ENCODE results near the gene MTUS2. TPM values are rescaled to one million over a fixed set of nuclear protein-coding genes. Genes with fewer than 3 reads are reported as not detected.

The MTUS2 gene
- polyA plus RNA-seq, 1 donor from 2014 or later = 4.4 TPM

- H3K9me2 ChIP-seq (ENCODE audit: insufficient read depth, low read length) = no peaks in the 10 kb centered on the region
- H3K9me3 ChIP-seq (ENCODE audit: low read length) = no peaks in the 10 kb centered on the region
- no peak overlapping the region for H3K9ac ChIP-seq (ENCODE audit: low read length)
- H3K36me3 ChIP-seq (ENCODE audit: insufficient read depth, low read length) = no peaks in the 10 kb centered on the region
- no peak overlapping the region for H2AFZ ChIP-seq (ENCODE audit: low read depth, low read length)
- H3K27me3 ChIP-seq (ENCODE audit: insufficient read depth, low read depth, low read length) = no peaks in the 10 kb centered on the region
- no peak for TF ChIP-seq SMC3 (conservative IDR thresholded peaks at IDR 0.05; ENCODE audit: poor library complexity)
- TF ChIP-seq MXI1 (conservative IDR thresholded peaks at IDR 0.05; ENCODE audit: poor library complexity, severe bottlenecking) = no peak
- TF ChIP-seq CTCF (IDR thresholded peaks at IDR 0.05; ENCODE audit: poor library complexity, severe bottlenecking) = no peak
- no peak for TF ChIP-seq RAD21 (conservative IDR thresholded peaks at IDR 0.05)
- TF ChIP-seq EZH2 (IDR thresholded peaks at IDR 0.05; ENCODE audit: borderline replicate concordance, insufficient read depth, low read length, poor library complexity, severe bottlenecking) = no peak
- no peak for TF ChIP-seq TAF1 (IDR thresholded peaks at IDR 0.05; ENCODE audit: low read depth)
- TF ChIP-seq REST (IDR thresholded peaks at IDR 0.05; ENCODE audit: borderline replicate concordance) = no peak
- no peak for TF ChIP-seq POLR2AphosphoS5 (IDR thresholded peaks at IDR 0.05)
- TF ChIP-seq EP300 (conservative IDR thresholded peaks at IDR 0.05; ENCODE audit: poor library complexity, severe bottlenecking) = no peak
- H3K4me3 ChIP-seq (ENCODE audit: low read length) = no peak overlapping the region
- no peak overlapping the region for H3K27ac ChIP-seq (ENCODE audit: low read length)
- no peaks in the 10 kb centered on the region for H3F3A ChIP-seq (ENCODE audit: insufficient read depth, low read length, poor library complexity, severe bottlenecking)
- no peaks in the 10 kb centered on the region for H3K79me2 ChIP-seq (replicated peaks; ENCODE audit: insufficient read depth, low read length)
- H3K4me2 ChIP-seq (ENCODE audit: low read length) = no peak overlapping the region
- no peaks in the 10 kb centered on the region for H4K20me1 ChIP-seq (ENCODE audit: insufficient read depth)
These were observed 691.8 kb downstream of the MTUS2 start for GRCh38 chr13:29511980-29512379.

DNA sequence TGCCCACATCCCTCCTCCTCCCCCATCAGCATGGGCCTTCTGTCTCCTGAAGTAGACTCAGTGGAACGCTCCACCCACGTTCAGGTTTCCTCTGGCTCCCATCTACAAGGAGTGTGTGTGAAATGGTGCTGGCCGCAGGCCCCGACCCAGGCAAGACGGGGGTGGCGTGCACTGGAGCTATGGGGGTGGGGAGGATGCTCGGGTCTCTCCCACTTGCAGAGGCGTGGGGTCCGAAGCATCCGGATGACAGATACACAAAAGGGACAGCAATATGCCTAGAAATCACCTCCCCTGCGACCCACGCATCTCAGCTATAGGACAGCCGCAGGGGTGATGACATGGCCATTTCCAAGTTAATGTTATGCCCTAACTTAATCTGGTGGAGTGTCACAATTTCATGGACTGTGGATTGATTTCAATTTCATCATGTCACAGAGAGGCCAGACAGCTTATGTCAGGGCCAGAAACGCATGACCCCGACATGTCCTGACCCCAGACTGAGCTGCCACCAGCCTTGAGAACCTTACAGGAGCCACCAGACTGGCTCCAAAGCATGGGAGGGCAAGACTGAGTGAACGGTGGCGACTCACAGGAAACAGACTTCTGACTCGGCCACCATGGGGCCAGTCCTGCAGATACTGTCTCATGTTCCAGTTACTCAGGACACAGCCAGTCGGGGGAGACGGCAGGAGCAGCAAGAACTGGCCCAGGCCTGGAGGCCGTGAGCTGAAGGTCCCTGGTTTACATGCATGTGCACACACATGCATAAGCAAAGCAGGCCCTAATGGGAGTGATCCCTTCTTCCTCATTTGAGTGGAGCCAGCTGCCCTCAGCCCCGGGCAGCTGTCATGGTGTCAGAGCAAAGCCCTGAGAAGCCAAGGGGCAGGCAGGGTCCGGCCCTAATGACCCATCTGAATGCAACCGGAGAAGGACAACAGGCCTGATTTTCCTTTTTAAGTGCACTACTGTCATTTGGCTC, 693.2 kb downstream of the MTUS2 start:
- Histone ChIP-seq H3K9me2 (ENCODE audit: insufficient read depth, low read length) (no peaks in the 10 kb centered on the region), H4K20me1 (ENCODE audit: insufficient read depth) (no peaks in the 10 kb centered on the region), H3K27ac (ENCODE audit: low read length) (no peak overlapping the region), H3K79me2 (replicated peaks; ENCODE audit: insufficient read depth, low read length) (no peaks in the 10 kb centered on the region), H3K27me3 (ENCODE audit: insufficient read depth, low read depth, low read length) (no peaks in the 10 kb centered on the region), H2AFZ (ENCODE audit: low read depth, low read length) (no peak overlapping the region), H3K36me3 (ENCODE audit: insufficient read depth, low read length) (no peaks in the 10 kb centered on the region), H3K4me3 (ENCODE audit: low read length) (no peak overlapping the region), H3K9ac (ENCODE audit: low read length) (no peak overlapping the region), H3K9me3 (ENCODE audit: low read length) (no peaks in the 10 kb centered on the region), H3K4me2 (ENCODE audit: low read length) (no peak overlapping the region), H3F3A (ENCODE audit: insufficient read depth, low read length, poor library complexity, severe bottlenecking) (no peaks in the 10 kb centered on the region)
- TF ChIP-seq MXI1 (conservative IDR thresholded peaks at IDR 0.05; ENCODE audit: poor library complexity, severe bottlenecking) (no peak), EZH2 (IDR thresholded peaks at IDR 0.05; ENCODE audit: borderline replicate concordance, insufficient read depth, low read length, poor library complexity, severe bottlenecking) (no peak), SMC3 (conservative IDR thresholded peaks at IDR 0.05; ENCODE audit: poor library complexity) (no peak), POLR2AphosphoS5 (IDR thresholded peaks at IDR 0.05) (no peak), REST (IDR thresholded peaks at IDR 0.05; ENCODE audit: borderline replicate concordance) (no peak), RAD21 (conservative IDR thresholded peaks at IDR 0.05) (no peak), EP300 (conservative IDR thresholded peaks at IDR 0.05; ENCODE audit: poor library complexity, severe bottlenecking) (no peak), TAF1 (IDR thresholded peaks at IDR 0.05; ENCODE audit: low read depth) (no peak), CTCF (IDR thresholded peaks at IDR 0.05; ENCODE audit: poor library complexity, severe bottlenecking) (no peak)

All from neural cell (in vitro differentiated cells).